ENCODE results near the gene WDR19.
A peak's percentile ranks its signal among the peaks of the same experiment; 100 is the strongest.
"Not testable (repeated sequence)": the region's sequence is repeated elsewhere in the genome, so short reads cannot be mapped to it uniquely, and the experiment has no call there.

WDR19 gene

DNA sequence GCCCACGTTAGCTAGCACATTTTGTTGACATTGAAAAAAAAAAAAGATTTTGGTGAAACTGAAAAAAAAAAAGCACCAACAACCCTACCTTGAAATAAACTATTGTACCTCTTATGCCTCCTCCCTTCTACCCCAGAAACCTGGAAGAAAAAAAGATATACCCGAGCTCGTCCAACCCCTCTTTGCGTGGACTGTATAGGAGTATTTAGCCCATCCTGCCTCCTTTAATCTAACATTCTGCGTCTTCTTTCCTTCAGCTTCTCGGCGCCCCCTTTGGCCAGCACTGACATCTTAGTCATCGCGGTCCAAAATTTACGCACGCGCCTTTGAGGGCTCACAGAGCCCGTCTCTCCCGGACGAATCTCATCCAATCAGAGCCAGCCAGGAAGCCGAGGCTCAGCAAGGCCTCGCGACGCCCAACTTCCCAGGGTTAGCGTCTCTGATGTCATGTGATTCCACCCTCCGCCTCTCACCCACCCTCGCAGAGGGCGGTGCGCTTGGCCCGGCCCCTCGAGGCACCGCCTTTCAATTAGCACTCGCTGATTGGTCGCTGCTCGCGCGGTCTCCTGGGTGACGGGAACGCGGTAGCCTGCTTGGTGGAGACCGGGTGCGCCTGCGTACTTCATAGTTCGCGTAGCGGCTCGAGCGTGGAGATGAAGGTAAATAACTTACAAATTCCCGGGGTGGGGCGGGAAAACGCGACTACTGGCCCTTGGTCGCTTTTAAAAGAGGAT lies at the start of gene WDR19:
Gene WDR19 (plus strand): TSS at position 625 of the 734 bp plus-strand sequence. CDS start 29 bp downstream, at position 654.
- DNase-seq: peak; percentile 98 to 99

DNA sequence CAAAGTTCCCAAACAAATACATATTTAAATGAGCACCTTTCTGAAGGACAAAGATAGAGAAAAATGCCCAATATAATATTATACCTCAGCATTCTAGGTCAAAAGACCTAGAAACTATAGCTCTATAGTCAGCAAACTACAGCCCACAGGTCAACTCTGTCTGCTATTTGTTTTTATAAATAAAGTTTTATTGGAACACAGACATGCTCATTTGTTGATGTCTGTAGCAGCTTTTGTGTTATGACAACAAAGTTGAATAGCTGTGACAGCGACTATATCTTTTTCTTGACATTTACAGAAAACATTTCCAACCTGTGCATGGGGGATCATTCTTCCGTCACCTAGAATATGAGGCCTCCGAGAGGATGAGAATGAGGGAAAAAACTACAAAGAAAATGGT lies 48.7 kb upstream of the WDR19 start:
- no peak for DNase-seq

DNA sequence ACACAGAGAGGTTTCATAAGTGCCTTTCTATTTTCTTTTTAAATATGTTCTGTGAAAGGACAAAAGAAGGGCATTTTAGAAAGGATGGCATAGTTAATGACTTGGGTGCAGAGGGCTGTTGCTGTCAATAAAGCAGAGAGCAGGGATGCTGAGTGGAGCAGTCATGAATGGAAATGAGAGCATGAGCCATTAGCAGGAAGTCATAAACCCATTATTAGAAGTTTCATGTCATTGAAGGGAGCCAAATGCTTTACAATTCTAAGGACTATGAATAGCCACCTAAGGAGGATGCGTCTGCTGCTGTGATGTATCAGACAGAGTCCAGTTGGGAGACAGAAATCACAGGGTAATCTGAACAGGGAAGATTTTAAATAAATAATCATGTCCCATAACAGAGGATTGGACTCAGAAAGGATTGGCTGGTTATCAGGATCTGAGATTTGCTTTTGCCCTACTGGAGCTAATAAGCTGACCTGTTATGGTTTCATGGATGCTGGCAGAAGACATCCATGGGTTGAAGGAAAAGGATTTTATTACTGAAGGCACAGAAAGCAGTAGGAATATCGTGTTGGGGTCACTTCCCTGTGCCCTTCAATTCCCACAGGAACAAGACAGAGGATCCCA lies 47.5 kb upstream of the WDR19 start:
- DNase-seq: no peak

DNA sequence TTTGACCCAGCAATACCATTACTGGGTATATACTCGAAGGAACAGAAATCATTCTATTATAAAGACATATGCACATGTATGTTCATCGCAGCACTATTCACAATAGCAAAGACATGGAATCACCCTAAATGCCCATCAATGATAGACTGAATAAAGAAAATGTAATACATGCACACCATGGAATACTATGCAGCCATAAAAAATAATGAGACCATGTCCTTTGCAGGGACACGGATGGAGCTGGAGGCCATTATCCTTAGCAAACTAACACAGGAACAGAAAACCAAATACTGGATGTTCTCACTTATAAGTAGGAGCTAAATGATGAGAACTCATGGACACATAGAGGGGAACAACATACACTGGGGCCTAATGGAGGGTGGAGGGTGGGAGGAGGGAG lies 44.1 kb upstream of the WDR19 start:
- DNase-seq: not testable (repeated sequence)

DNA sequence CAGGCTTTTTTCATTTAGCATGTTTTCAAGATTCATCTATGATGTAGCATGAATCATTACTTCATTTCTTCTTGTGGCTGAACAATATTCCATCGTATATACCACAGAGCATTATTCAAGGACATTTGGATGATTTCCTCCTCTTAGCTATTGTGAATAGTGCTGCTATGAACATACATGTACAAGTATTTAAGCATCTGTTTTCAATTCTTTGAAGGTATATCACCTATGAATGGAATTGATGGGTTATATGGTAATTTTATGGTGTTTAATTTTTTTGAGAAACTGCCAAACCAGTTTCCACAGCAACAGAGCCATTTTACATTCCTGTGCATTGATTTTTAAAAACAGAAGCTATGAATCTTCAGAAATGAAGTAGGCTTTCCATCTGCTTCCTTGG lies 36.1 kb upstream of the WDR19 start:
- no peak for DNase-seq

DNA sequence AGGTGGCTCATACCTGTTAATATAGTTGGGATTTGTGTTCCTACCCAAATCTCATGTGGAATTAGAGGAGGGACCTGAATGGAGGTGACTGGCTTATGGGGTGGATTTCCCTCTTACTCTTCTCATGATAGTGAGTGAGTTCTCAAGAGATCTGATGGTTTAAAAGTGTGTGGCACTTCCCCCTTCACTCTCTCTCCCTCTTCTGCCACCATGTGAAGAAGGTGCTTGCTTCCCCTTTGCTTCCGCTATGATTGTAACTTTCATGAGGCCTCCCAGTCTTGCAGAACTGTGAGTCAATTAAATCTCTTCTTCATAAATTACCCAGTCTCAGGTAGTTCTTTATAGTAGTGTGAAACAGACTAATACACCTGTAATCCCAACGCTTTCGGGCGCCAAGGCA lies 28.3 kb upstream of the WDR19 start:
- no peak for DNase-seq

DNA sequence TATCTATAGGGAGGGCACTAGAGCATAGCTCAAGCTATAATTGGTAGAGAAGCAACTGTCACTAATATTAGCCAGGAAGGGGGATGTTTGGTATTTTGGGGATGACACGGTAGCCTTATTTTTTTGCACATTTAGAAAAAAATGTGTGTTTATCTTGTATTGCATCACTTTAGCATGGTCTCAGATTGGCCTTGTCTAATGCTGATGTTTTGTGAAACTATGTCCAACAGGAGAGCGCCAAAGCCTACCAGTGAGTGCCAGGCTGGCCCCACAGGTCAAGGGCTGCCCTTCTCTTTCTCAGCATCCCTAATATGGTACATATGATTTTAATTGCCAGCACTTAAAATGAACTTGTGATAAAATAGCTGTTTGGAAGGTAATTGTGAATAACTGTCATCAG lies 24.8 kb upstream of the WDR19 start:
- no peak for DNase-seq

DNA sequence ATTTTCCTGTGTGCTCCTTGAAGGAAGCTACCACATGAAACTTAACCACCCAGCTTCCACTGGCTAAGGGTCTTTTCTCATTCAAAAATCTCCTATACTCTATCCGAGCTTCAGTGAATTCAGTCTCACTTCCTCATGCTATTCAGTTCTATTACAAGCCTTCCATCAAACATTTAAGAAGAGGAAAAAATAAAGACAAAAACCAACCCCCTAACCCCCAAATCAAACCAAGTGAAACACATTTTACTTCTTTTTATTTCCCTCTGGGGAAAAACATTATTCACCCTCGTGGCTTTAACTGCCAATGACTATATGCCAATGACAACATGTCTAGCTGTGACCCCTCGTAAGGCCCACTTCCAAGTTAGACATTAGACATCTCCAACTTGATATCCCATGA lies 16.2 kb upstream of the WDR19 start:
- DNase-seq: no peak

DNA sequence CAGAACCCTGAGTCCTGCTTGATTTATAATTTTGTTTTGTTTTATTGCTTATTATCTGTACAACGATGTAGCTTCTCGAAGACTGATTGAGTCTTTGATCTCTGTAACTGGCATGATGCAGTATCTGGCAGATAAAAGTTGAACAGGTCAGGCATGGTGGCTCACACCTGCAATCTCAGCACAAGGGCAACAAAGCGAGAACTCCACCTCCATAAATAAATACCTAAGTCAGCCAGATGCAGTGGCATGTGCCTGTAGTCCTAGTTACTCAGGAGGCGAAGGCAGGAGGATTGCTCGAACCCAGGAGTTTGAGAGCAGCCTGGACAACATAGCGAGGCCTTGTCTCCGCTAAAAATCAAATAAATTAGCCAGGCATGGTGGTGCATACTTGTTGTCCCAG lies 15.7 kb upstream of the WDR19 start:
- no peak for DNase-seq

DNA sequence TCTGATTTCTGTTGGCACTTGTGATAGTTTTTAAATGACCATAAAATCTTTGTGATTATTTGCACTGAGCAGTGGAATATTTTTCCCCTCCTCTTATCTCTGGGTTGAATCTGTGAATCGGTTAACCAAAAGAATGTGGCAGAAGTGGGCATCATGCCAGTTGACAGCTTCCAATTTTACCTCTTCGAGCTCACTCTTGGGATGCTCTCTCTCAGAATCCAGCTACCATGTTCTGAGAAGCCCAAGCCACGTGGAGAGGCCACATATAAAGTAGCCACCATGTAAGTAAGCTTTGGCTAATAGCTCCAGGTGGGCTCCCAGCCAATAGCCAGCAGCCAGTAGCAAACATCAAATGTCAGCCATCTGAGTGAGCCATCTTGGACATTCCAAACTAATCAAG lies 12.9 kb upstream of the WDR19 start:
- no peak for DNase-seq

DNA sequence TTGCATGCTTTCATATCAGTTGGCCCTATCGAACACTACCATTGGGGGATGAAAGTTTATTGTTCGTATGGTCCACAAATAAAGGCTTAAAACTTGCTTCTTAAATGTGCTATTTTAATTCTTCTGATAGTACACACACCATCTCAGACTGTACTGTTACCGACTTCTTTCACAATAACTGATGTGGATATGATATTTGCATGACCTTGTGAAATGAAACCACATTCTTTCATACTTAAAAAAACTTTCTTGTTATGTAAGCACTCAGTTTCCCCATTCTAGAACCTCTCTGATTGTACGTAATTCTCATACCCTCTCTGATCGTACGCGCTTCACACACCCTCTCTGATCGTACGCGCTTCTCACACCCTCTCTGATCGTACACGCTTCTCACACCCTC lies 12.0 kb upstream of the WDR19 start:
- no peak for DNase-seq

DNA sequence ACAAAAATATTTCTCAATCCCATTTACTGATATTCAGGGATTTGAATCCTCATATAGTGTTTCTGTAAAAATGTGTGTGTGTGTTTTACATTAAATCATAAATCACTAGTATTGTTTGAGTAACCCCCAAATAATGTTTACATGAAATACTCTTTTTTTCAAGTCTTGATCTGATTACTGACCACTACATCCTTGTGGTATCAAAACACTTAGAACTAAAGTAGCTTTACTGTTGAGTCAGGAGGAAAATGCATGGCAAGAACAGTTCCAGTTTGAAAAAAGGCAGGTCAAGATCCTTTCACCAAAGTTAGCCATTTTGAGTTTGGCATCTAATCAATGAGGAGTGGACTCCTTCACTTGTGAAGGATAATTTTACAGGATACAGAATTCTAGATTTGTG lies 3.6 kb upstream of the WDR19 start:
- DNase-seq: no peak

DNA sequence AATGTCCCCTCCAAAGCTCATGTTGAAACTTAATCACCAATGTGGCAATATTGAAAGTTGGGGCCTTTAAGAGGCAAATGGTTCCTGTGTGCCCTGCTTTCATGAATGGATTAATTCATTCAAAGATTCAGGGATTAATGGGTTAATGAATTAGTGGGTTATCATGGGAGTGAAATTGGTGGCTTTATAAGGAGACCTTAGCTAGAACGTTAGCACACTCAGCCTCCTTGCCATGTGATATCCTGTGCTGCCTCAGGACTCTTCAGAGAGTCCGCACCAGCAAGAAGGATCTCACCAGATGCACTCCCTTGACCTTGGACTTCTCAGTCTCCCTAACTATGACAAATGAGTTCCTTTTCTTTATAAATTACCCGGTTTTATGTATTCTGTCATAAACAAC lies 2.6 kb upstream of the WDR19 start:
- DNase-seq: no peak

DNA sequence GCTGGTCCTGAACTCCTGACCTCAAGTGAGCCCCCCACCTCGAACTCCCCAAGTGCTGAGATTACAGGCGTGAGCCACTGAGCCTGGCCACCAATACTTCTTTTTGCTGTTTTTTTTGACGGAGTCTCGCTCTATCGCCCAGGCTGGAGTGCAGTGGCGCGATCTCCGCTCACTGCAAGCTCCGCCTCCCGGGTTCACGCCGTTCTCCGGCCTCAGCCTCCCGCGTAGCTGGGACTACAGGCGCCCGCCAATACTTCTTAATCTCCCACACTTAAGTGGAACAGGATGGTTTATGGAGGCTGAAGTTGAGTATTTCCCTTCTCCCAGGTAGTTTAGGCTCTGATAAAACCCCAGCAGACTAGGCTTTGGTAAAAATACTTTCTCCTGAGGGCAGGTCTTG lies 1.7 kb upstream of the WDR19 start:
- DNase-seq: not testable (repeated sequence)

DNA sequence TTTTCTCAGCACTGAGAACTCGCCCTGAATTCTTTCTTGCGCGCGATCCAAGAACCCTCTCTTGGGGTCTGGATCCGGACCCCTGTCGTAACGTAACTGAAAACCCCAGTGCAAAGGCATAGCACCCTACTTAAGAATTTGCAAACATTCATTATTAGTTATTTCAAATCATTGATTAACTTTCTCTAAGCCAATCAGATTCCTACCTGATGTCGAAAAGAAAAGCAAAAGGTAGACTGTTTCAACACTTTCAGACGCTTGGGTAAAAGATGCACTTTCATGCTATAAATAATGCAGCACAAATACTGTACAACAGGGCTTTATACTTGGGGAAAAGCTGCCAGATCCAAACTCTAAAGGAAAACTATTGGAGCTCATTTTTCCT lies 817 bp upstream of the WDR19 start:
- no peak for DNase-seq

DNA sequence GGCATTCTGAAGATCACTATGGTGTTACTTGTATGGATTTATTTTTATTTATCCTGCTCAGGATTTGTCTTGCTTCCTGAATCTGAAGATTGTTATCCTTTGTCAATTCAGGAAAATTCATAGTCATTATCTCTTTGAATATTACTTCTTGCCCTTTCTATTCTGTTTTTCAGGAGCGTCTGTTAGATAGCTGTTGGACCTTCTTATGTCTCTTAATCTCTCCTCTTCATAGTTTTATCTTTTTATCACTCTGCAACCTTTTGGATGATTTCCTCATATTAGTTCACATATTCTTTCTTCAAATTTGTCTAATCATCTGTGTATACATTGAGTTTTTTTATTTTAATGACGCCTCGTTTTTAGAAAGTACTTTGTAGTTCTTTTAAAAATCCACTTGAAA lies 19.6 kb downstream of the WDR19 start:
- no peak for DNase-seq

DNA sequence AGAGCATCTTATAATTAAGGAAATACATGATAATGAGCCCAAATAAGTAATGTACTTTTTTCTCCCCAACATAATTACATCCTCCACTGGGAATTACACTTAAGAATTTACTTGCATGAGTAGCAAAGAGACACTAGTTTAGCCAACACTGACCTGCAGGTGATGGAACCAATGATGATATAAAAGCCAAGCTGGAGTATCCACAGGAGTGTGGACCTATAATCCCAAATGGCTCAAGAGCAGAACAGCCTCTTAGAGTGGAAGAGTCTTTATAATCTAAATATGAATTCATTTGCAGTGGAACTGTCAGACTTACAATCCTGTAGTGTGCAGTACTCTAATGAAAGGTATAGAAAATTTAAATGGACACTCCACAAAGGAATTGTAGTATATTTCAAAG lies 22.2 kb downstream of the WDR19 start:
- DNase-seq: no peak

DNA sequence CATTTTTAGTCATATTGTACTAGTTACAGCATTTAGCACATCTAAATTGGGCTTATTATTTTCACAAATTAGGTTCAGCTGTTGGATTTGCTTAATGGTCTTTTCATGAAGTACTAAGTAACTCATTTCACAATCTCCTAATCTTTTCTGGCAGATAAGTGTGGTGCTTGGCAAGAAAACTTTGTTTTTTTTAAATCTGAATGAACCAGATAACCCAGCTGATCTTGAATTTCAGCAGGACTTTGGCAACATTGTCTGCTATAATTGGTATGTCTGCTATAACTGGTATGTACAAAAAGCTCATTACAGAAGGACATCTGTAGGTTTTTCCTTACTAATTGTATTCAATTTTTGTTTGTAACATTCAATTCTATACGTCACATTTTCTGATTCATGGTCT lies 22.7 kb downstream of the WDR19 start:
- no peak for DNase-seq

DNA sequence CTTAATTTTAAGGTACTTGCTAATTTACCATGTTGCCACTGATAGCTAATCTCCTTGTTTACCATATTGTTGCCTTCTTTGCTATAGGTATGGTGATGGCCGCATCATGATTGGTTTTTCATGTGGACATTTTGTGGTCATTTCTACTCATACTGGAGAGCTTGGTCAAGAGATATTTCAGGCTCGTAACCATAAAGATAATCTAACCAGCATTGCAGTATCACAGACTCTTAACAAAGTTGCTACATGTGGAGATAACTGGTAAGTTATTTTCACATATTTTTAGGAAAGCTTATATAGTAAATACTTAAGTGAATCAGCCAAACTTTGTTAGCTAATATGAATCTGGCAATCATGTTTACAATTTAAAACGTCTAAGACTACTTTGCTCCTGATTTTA lies 23.1 kb downstream of the WDR19 start:
- no peak for DNase-seq

DNA sequence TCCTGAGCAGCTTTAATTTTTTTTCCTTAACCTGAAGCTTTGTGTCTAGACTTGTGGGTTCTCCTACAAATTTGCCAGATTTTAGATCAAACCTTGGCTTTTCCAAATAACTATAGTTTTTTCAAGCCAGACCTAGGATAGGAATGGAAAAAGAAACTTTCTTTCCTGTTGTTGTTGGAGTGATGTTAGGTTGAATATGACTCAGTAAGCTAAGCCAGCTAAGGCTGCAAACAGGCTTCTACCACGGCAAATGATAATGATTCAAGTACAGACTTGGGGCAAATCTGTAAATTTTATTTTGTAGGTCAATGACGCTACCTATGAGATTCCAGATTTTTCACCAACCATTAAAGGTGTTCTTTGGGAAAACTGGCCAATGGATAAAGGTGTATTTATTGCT lies 45.6 kb downstream of the WDR19 start:
- no peak for DNase-seq

DNA sequence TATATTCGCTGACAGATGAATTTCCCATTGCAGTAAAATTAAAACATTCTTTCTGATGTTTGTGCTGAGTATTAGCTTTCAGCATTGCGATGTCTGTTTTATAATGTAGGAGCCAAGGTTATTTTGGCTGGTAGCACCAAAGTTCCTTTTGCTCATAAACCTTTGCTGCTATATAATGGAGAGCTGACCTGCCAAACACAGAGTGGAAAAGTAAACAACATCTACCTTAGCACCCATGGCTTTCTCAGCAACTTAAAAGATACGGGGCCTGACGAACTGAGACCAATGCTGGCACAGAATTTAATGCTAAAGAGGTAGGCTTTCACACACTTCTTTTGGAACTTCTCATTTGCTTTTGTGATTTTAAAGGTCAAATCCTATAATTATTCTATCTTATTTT lies 46.0 kb downstream of the WDR19 start:
- no peak for DNase-seq

DNA sequence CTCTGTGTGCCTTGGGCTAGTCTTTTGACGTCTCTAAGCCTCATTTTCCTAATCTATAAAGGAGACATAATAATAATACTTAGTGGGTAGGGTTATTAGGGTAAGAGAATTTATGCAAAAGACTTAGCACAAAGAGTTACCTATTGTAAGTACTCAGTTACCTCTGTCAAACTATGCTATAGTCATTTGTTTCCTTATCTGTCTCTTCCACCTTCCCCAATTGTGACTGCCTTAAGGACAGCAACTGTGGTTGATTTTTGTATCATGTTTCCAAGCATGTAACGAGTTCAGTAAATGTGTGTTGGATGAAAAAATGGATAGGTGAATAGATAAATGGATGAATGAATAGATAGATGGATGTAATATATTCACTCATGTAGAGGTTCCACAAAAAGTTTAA lies 48.1 kb downstream of the WDR19 start:
- DNase-seq: no peak

DNA sequence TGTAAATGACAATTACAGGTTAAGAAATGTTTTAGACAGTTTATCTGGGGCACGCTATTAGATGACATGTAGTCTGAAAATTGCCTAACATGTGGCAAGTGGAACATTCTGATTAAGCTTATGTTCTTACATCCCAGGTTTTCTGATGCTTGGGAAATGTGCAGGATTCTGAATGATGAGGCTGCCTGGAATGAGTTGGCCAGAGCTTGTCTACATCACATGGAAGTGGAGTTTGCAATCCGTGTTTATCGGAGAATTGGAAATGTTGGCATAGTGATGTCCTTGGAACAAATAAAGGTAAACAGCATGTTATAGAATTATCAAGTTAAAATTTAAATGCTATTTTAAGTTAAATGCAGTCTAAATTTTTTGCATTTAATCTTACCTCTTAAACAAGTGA lies 49.3 kb downstream of the WDR19 start:
- no peak for DNase-seq

DNA sequence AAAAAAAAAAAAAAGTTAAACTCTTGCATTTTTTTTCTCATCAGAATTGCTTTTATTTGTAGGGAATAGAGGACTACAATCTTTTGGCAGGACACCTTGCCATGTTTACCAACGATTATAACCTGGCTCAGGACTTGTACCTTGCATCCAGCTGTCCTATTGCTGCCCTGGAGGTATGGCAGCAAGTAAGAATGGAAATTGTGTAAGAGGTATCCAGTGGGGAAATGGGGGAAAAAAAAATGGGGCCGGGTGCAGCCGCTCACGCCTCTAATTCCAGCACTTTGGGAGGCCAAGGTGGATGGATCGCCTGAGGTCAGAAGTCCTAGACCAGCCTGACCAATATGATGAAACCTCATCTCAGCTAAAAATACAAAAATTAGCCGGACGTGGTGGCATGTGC lies 49.8 kb downstream of the WDR19 start:
- DNase-seq: no peak

DNA sequence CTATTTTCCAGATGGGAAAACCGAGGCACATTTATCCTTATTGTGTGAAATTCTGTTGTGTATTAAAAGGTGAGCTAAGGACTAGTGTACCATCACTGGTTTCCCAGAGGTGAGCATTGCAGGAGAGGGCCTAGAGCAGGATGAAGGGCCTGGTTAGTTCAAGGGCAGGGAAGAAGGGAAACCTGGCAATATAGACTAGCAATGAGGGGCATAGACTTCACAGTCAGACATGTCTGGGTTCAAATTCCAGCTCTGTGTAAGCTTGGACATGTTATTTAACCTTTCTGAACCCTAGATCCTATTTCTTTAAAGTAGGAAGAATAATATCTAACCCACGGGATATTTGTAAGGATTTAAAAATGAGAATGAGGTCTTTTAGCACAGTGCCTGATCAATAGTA lies 50.8 kb downstream of the WDR19 start:
- DNase-seq: no peak

Data from activated CD4-positive, alpha-beta T cell treated with anti-CD3 and anti-CD28 coated beads, Interleukin-2, amount 50 U/mL, for 4 hours (primary cell).